Fibroblast of the aortic adventitia (primary cell): ENCODE data around the gene AKR1B15. TPM values are rescaled to one million over a fixed set of nuclear protein-coding genes. Genes with fewer than 3 reads are reported as not detected.

Experiments used
- DNase-seq: peaks from one replicate; pipeline ENCODE4 v3.0.0-alpha.2; 2010; ENCODE audit warnings: low read depth
- H3K4me3 ChIP-seq: 2 replicates; pipeline ENCODE4 v1.5.1; 2011; ENCODE audit warnings: low read depth, mild to moderate bottlenecking, control low read depth, low read length, moderate library complexity
- total RNA-seq: library from RNA; depleted of rRNA; stranded (reverse); fragments of >200 nt; gene quantifications from 2 replicates; pipeline ENCODE4 v1.2.3, GENCODE V29; 2012; ENCODE audit warnings: low replicate concordance
- TF ChIP-seq, protein P1 (sequence below): IDR thresholded peaks from 2 replicates; pipeline ENCODE4 v1.5.1; 2011; ENCODE audit warnings: mild to moderate bottlenecking, low read length, control low read depth, inconsistent platforms; ENCODE audit not compliant: insufficient read depth

Gene AKR1B15
- total RNA-seq, 1 donor = not detected

DNA sequence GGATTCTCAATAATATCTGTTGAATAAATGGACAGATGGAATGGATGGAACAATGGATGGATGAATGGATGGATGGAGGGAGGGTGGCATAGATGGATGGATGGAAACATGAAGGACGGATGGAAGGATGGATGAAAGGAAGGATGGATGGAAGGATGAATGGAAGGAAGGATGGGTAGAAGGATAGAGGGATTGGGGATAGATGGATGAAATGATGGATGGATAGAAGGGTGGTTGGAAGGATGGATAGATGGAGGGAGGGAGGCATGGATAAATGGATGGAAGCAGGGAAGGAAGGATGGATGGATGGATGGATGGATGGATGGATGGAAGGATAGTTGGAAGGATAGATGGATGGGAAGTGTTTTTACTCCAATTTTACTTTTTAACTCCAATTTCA lies 35.4 kb downstream of the AKR1B15 start:
- no peak for DNase-seq
- TF ChIP-seq, protein P1, sequence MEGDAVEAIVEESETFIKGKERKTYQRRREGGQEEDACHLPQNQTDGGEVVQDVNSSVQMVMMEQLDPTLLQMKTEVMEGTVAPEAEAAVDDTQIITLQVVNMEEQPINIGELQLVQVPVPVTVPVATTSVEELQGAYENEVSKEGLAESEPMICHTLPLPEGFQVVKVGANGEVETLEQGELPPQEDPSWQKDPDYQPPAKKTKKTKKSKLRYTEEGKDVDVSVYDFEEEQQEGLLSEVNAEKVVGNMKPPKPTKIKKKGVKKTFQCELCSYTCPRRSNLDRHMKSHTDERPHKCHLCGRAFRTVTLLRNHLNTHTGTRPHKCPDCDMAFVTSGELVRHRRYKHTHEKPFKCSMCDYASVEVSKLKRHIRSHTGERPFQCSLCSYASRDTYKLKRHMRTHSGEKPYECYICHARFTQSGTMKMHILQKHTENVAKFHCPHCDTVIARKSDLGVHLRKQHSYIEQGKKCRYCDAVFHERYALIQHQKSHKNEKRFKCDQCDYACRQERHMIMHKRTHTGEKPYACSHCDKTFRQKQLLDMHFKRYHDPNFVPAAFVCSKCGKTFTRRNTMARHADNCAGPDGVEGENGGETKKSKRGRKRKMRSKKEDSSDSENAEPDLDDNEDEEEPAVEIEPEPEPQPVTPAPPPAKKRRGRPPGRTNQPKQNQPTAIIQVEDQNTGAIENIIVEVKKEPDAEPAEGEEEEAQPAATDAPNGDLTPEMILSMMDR = no peak
- no peak overlapping the region for H3K4me3 ChIP-seq

- TF ChIP-seq, protein P1 = no peak
- DNase-seq = no peak
- no peak overlapping the region for H3K4me3 ChIP-seq
These were observed 37.0 kb downstream of the AKR1B15 start for GRCh38 chr7:134585897-134586296.

GRCh38 chr7:134587750-134588149 lies 38.8 kb downstream of the AKR1B15 start:
- peak; percentile 25 for DNase-seq
- TF ChIP-seq, protein P1 = no peak
- no peak overlapping the region for H3K4me3 ChIP-seq

GRCh38 chr7:134589491-134589941 lies 40.6 kb downstream of the AKR1B15 start:
- DNase-seq = no peak
- TF ChIP-seq, protein P1 = no peak
- no peak overlapping the region for H3K4me3 ChIP-seq

DNA sequence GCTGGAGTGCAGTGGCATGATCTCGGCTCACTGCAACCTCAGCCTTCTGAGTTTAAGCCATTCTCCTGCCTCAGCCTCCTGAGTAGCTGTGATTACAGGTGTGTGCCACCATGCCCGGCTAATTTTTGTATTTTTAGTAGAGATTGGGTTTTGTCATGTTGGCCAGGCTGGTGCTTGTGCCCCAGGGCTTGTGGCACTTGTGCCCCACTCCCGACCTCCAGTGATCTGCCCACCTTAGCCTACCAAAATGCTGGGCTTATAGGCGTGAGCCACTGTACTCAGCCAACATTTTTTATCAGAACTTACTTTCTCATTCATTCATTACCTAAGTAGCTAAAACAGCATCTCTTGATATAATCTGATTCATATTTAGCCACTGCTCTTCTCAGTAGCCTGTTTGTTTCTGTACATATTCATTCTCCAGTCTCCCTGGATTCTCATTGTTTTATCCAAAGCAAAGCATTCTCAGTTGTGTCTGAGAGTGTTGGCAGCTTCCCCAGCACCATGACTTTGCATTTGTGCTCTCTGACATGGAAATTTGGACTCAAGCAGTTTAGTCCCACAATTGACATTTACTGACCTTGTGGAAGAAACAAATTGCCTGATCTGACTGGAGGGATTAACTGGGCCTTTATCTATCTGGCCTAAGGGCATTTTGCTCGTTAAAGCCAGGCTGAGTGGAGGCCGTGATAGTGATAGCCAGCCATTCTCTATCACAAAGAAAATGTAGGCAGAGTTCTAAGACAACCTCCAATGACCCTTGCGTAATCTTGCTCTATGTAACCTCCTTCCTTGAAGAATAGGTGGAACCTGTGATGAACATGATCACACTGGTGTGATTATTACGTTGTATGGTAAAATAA lies 44.9 kb downstream of the AKR1B15 start:
- TF ChIP-seq, protein P1 = no peak
- peak; percentile 99 for DNase-seq
- no peak overlapping the region for H3K4me3 ChIP-seq

- TF ChIP-seq, protein P1 = no peak
- peak; percentile 25 for DNase-seq
- H3K4me3 ChIP-seq = no peak overlapping the region
These were observed 46.0 kb downstream of the AKR1B15 start for GRCh38 chr7:134594877-134595276.
